Liver (tissue), 9 donors: ENCODE results near the gene MYO18B. TPM values are rescaled to one million over a fixed set of nuclear protein-coding genes. Genes with fewer than 3 reads are reported as not detected.

Source experiments
- DNase-seq: peaks from one replicate; pipeline ENCODE4 v3.0.0-alpha.2; 2017; ENCODE audit warnings: low spot score
- H3K27ac ChIP-seq, 2 donors: one replicate each; pipeline ENCODE4 v1.7.0; 2013; ENCODE audit warnings: inconsistent platforms in 2 of 2, low read length in 2 of 2, control low read depth in 1 of 2, low read depth in 1 of 2, mild to moderate bottlenecking in 1 of 2
- H3K27me3 ChIP-seq, 4 donors: one replicate each; pipeline versions ENCODE4 v1.6.1 to v1.7.0; 2013; ENCODE audit warnings: low read length in 3 of 4, inconsistent platforms in 1 of 4, mild to moderate bottlenecking in 1 of 4, moderate library complexity in 1 of 4; ENCODE audit not compliant: control insufficient read depth in 4 of 4, insufficient read depth in 4 of 4
- H3K36me3 ChIP-seq, 4 donors: one replicate each; pipeline versions ENCODE4 v1.6.1 to v1.7.0; 2013; ENCODE audit warnings: low read length in 3 of 4, mild to moderate bottlenecking in 3 of 4, low read depth in 1 of 4, moderate library complexity in 1 of 4; ENCODE audit not compliant: control insufficient read depth in 4 of 4, insufficient read depth in 3 of 4
- H3K4me1 ChIP-seq, 4 donors: one replicate each; pipeline versions ENCODE4 v1.6.1 to v1.7.0; 2013; ENCODE audit warnings: low read length in 3 of 4, mild to moderate bottlenecking in 3 of 4, moderate library complexity in 1 of 4; ENCODE audit not compliant: control insufficient read depth in 4 of 4, insufficient read depth in 4 of 4
- H3K4me3 ChIP-seq, 3 donors: one replicate each; pipeline versions ENCODE4 v1.6.1 to v1.7.0; 2013; ENCODE audit warnings: low read length in 3 of 3, control low read depth in 1 of 3, low read depth in 1 of 3, mild to moderate bottlenecking in 1 of 3
- H3K9ac ChIP-seq, 2 donors: one replicate each; pipeline ENCODE4 v1.7.0; 2013; ENCODE audit warnings: low read length in 2 of 2, mild to moderate bottlenecking in 2 of 2, moderate library complexity in 2 of 2, control low read depth in 1 of 2, low read depth in 1 of 2
- H3K9me3 ChIP-seq, 4 donors: one replicate each; pipeline versions ENCODE4 v1.6.1 to v1.7.0; 2013; ENCODE audit warnings: low read length in 3 of 4; ENCODE audit not compliant: control insufficient read depth in 4 of 4
- CTCF ChIP-seq: fragments of 150-350 bp; IDR thresholded peaks from 2 replicates; pipeline ENCODE4 v1.5.1; 2017; ENCODE audit warnings: improper control_type of control experiment, low read depth, low read length; ENCODE audit not compliant: missing input control
- EGR1 ChIP-seq, 2 donors: IDR thresholded peaks; 2 replicates each; pipeline ENCODE4 v1.6.1; 2016 to 2018; ENCODE audit warnings: antibody characterized with exemption in 2 of 2, low read depth in 2 of 2
- HNF4A ChIP-seq, 2 donors: conservative IDR thresholded peaks; 2 replicates each; pipeline ENCODE4 v1.6.1; 2016; ENCODE audit warnings: antibody characterized with exemption in 2 of 2, mild to moderate bottlenecking in 2 of 2
- MAX ChIP-seq: IDR thresholded peaks from 2 replicates; pipeline ENCODE4 v1.6.1; 2016; ENCODE audit warnings: antibody characterized with exemption
- NR2F2 ChIP-seq: IDR thresholded peaks from 2 replicates; pipeline ENCODE4 v1.6.1; 2016; ENCODE audit warnings: antibody characterized with exemption
- RAD21 ChIP-seq, 2 donors: IDR thresholded peaks; 2 replicates each; pipeline ENCODE4 v1.6.1; 2016; ENCODE audit warnings: antibody characterized with exemption in 2 of 2, mild to moderate bottlenecking in 2 of 2
- REST ChIP-seq: IDR thresholded peaks from 2 replicates; pipeline ENCODE4 v1.6.1; 2016; ENCODE audit warnings: antibody characterized with exemption, mild to moderate bottlenecking
- SP1 ChIP-seq: IDR thresholded peaks from 2 replicates; pipeline ENCODE4 v1.6.1; 2018; ENCODE audit warnings: antibody characterized with exemption, mild to moderate bottlenecking
- TAF1 ChIP-seq: conservative IDR thresholded peaks from 2 replicates; pipeline ENCODE4 v1.6.1; 2016; ENCODE audit warnings: antibody characterized with exemption, mild to moderate bottlenecking
- ZBTB33 ChIP-seq: IDR thresholded peaks from 2 replicates; pipeline ENCODE4 v1.6.1; 2016; ENCODE audit warnings: antibody characterized with exemption
- WGBS: extraction: QIAGEN DNeasy Blood & Tissue Kit; methylation state at CpG from one replicate; pipeline ENCODE4 v1.1.7; 2013; 5-methylcytosine and 5-hydroxymethylcytosine counted together
- polyA plus RNA-seq, 2 donors: library from polyadenylated mRNA; stranded (reverse) in 1 of 2; unstranded in 1 of 2; fragments of 200-250 nt in 1 of 2; fragments of >200 nt in 1 of 2; fragmentation: Nextera tagmentation in 1 of 2; extraction: Ambion mirVana in 1 of 2; gene quantifications; one replicate each; pipeline versions ENCODE4 v1.2.1 to v1.2.3, GENCODE V29; 2013 to 2015
- total RNA-seq, 2 donors: library from RNA; depleted of rRNA; stranded (reverse); fragments of >200 nt; gene quantifications; one replicate each; pipeline ENCODE4 v1.2.3, GENCODE V29; 2014
- donor health status: healthy.
- donor health status: healthy.
- donor health status: healthy.
- donor health status: healthy.
- donor health status: healthy.

MYO18B gene
- total and polyA plus RNA-seq, 4 donors: under 0.01 to 4.2 (median 0.02) TPM; not detected in 1

GRCh38 chr22:26047920-26048319, 305.9 kb downstream of the MYO18B start:
- no peak overlapping the region for H3K4me3 ChIP-seq
- 74% methylated on average over 8 of the region's 8 CpGs for WGBS
- peaks cover 0 to 10% (median 3%) of the 10 kb centered on the region in 4 donors for H3K27me3 ChIP-seq
- no peak overlapping the region for H3K9ac ChIP-seq
- TF ChIP-seq SP1 (no peak), TAF1 (no peak)
- H3K4me1 ChIP-seq: no peaks in the 10 kb centered on the region
- no peak for DNase-seq
- H3K36me3 ChIP-seq: no peaks in the 10 kb centered on the region
- peaks cover 0 to 3% (median 0%) of the 10 kb centered on the region in 4 donors for H3K9me3 ChIP-seq
- no peak overlapping the region for H3K27ac ChIP-seq

- H3K9ac ChIP-seq: no peak overlapping the region
- H3K27ac ChIP-seq: no peak overlapping the region
- no peak overlapping the region for H3K4me3 ChIP-seq
- WGBS: 73% methylated on average over 7 of the region's 7 CpGs
- peaks cover 0 to 7% (median 3%) of the 10 kb centered on the region in 4 donors for H3K27me3 ChIP-seq
- DNase-seq: no peak
- no peaks in the 10 kb centered on the region for H3K36me3 ChIP-seq
- TF ChIP-seq MAX (no peak), TAF1 (no peak), HNF4A (conservative IDR thresholded peaks at IDR 0.05) (no peak), EGR1 (IDR thresholded peaks at IDR 0.05; ENCODE audit: low read depth in 2 of 2) (no peak), NR2F2 (no peak), CTCF (no peak), REST (no peak), RAD21 (IDR thresholded peaks at IDR 0.05) (no peak), SP1 (no peak), ZBTB33 (no peak)
- H3K4me1 ChIP-seq: no peaks in the 10 kb centered on the region
- H3K9me3 ChIP-seq: peaks cover 0 to 3% (median 0%) of the 10 kb centered on the region in 4 donors
Observed at GRCh38 chr22:26050079-26050478, 308.1 kb downstream of the MYO18B start.
